Cardiac muscle cell (in vitro differentiated cells and primary cell): ENCODE results near the gene OR4D9. TPM values are rescaled to one million over a fixed set of nuclear protein-coding genes. Genes with fewer than 3 reads are reported as not detected.

ENCODE experiments used
- DNase-seq, 2 donors: peaks; one replicate each; pipeline versions ENCODE4 v3.0.0 to v3.0.0-alpha.2; 2010 to 2017; ENCODE audit warnings: low read depth in 1 of 2, low spot score in 1 of 2
- H3K27ac ChIP-seq: fragments of 200-600 bp; sonication (generic); 2 replicates; pipeline ENCODE4 v1.5.1; 2016
- H3K27me3 ChIP-seq: fragments of 200-600 bp; sonication (generic); 2 replicates; pipeline ENCODE4 v1.6.0; 2016; ENCODE audit warnings: control low read depth
- H3K36me3 ChIP-seq: fragments of 200-600 bp; sonication (generic); 2 replicates; pipeline ENCODE4 v1.5.1; 2016; ENCODE audit warnings: control low read depth
- H3K4me1 ChIP-seq: fragments of 200-600 bp; sonication (generic); 2 replicates; pipeline ENCODE4 v1.8.1; 2017; ENCODE audit warnings: low read depth, mild to moderate bottlenecking, mixed run types
- H3K4me3 ChIP-seq: fragments of 200-600 bp; sonication (generic); 2 replicates; pipeline ENCODE4 v1.5.1; 2016; ENCODE audit warnings: mild to moderate bottlenecking
- H3K9me3 ChIP-seq: fragments of 200-600 bp; sonication (generic); 2 replicates; pipeline ENCODE4 v1.5.1; 2017; ENCODE audit warnings: low read depth, mild to moderate bottlenecking, control low read depth
- polyA plus RNA-seq: library from polyadenylated mRNA; unstranded; fragments of >200 nt; fragmentation: Nextera tagmentation; extraction: Ambion mirVana; gene quantifications from 2 replicates; pipeline ENCODE4 v1.2.1, GENCODE V29; 2016
- total RNA-seq: library from RNA; depleted of rRNA; stranded (reverse); fragments of >200 nt; gene quantifications from 2 replicates; pipeline ENCODE4 v1.2.3, GENCODE V29; 2016
- TF ChIP-seq, protein P1 (sequence below): IDR thresholded peaks from 2 replicates; pipeline ENCODE4 v1.5.1; 2012; ENCODE audit warnings: low read depth, mild to moderate bottlenecking, low read length

Gene OR4D9
- total and polyA plus RNA-seq, 2 experiments from 2014 or later, result not detected

DNA sequence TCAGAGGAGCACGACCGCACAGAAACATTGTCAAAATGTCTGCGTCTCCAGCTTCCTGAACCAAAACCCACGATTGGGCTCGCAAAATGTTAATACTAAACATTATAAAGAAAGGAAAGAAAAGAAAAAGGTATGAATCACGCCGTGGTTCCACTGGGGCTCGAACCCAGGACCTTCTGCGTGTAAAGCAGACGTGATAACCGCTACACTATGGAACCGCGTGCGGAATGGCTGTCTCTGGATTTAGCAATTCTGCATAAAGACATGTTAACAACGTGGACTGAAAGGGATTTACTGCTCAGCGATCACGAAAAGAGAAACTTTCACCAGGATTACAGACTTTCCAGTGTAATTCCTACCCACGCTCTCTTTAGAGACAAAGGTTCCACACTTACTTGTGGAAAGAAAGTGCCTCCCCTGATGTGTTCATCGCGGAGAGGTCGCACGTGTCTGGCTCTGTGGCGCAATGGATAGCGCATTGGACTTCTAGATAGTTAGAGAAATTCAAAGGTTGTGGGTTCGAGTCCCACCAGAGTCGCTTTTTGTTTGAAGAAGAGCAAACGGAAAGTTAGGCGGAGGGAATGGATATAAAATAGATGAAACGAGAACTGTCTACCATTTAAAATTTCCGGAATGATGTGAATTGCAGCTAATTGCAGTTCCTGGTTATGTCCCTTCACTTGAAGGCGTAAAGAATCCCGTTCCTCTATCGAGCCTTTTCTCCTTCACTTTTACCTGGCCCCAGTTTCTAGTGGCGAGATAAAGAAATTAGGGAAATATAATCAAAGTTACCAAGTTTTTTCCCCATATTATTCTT lies 39.7 kb downstream of the OR4D9 start:
- TF ChIP-seq, protein P1, sequence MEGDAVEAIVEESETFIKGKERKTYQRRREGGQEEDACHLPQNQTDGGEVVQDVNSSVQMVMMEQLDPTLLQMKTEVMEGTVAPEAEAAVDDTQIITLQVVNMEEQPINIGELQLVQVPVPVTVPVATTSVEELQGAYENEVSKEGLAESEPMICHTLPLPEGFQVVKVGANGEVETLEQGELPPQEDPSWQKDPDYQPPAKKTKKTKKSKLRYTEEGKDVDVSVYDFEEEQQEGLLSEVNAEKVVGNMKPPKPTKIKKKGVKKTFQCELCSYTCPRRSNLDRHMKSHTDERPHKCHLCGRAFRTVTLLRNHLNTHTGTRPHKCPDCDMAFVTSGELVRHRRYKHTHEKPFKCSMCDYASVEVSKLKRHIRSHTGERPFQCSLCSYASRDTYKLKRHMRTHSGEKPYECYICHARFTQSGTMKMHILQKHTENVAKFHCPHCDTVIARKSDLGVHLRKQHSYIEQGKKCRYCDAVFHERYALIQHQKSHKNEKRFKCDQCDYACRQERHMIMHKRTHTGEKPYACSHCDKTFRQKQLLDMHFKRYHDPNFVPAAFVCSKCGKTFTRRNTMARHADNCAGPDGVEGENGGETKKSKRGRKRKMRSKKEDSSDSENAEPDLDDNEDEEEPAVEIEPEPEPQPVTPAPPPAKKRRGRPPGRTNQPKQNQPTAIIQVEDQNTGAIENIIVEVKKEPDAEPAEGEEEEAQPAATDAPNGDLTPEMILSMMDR, result no peak
- H3K36me3 ChIP-seq, result no peaks in the 10 kb centered on the region
- H3K9me3 ChIP-seq, result no peaks in the 10 kb centered on the region
- peak; percentile 84 to 91 for DNase-seq
- H3K27ac ChIP-seq, result peak overlapping the region; percentile 50
- H3K4me1 ChIP-seq, result peaks cover 8% of the 10 kb centered on the region
- no peaks in the 10 kb centered on the region for H3K27me3 ChIP-seq
- peak overlapping the region; percentile 55 for H3K4me3 ChIP-seq

DNA sequence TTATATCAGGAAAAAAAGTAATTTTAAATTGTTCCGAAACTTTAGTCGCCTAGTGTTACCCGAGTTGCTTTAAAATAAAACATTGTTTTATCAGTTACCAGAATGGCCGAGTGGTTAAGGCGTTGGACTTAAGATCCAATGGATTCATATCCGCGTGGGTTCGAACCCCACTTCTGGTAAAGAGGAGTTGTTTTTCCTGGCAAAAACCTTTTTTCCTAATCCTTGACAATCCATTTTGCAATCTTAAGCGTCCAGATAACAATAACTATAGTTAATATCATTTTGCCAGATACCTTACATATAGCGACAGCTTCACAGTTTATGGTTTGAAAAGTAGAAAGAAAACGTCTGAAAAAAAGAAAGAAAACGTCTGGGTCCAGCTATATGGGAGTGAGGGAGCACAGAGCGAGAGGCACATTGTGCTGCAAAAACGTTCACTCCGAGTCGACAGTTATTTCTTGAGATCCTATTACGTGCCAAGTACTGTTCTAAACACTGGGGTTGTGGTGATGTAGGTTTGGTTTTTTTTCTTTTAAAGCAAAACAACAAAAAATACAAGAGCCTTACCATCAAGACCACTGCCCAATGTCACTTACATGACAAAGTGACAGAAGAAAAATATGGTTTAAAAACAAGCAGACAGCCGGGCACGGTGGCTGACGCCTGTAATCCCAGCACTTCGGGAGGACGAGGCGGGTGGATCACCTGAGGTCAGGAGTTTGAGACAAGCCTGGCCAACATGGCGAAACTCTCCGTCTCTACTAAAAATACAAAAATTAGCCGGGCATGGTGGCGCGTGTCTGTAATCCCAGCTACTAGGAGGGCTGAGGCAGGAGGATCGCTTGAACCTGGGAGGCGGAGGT lies 40.6 kb downstream of the OR4D9 start:
- DNase-seq, result peak; percentile 39 to 89
- Histone ChIP-seq H3K27me3 (no peaks in the 10 kb centered on the region), H3K36me3 (no peaks in the 10 kb centered on the region), H3K4me3 (peak overlapping the region; percentile 55), H3K27ac (no peak overlapping the region), H3K4me1 (peaks cover 8% of the 10 kb centered on the region), H3K9me3 (no peaks in the 10 kb centered on the region)
- TF ChIP-seq, protein P1, result no peak

DNA sequence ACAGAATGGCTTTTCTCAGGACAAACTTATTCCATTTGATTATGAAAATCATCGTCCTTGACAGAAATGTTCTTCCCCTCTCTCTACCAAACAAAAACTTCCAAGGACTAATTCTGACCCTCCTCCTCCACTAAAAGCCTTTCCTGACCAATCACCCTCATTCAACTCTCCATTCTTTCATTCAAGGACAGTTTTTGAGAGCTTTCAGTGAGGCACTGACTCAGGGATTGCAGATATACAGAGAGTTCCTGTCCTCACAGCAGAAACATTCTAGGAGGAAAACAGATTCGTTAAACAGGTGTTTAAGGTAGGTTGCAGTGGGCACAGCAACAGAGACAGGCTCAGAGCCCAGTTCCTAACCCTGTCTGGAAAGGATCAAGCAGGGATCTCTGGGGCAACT lies 41.5 kb downstream of the OR4D9 start:
- Histone ChIP-seq H3K36me3 (no peaks in the 10 kb centered on the region), H3K9me3 (no peaks in the 10 kb centered on the region), H3K27ac (peak overlapping the region; percentile 39), H3K27me3 (no peaks in the 10 kb centered on the region), H3K4me1 (peaks cover 8% of the 10 kb centered on the region), H3K4me3 (no peak overlapping the region)
- TF ChIP-seq, protein P1, result no peak
- no peak for DNase-seq

DNA sequence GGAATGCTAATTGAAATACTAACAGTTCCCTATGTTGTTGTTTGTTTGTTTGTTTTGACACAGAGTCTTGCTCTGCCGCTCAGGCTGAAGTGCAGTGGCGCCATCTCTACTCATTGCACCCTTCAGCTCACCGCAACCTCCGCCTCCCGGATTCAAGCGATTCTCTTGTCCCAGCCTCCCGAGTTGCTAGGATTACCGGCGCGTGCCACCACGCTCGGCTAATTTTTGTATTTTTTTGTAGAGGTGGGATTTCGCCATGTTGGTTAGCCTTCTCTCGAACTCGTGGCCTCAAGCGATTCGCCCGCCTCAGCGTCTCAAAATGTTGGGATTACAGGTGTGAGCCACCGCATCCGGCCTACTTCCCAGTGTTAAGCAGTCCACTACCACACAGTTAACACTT lies 42.0 kb downstream of the OR4D9 start:
- TF ChIP-seq, protein P1, result no peak
- DNase-seq, result no peak
- peaks cover 8% of the 10 kb centered on the region for H3K4me1 ChIP-seq
- H3K4me3 ChIP-seq, result no peak overlapping the region
- no peaks in the 10 kb centered on the region for H3K9me3 ChIP-seq
- no peaks in the 10 kb centered on the region for H3K27me3 ChIP-seq
- H3K27ac ChIP-seq, result no peak overlapping the region
- no peaks in the 10 kb centered on the region for H3K36me3 ChIP-seq

- Histone ChIP-seq H3K27me3 (no peaks in the 10 kb centered on the region), H3K4me1 (no peaks in the 10 kb centered on the region), H3K36me3 (no peaks in the 10 kb centered on the region), H3K4me3 (peak overlapping the region; percentile 27), H3K27ac (no peak overlapping the region), H3K9me3 (no peaks in the 10 kb centered on the region)
- no peak for DNase-seq
- TF ChIP-seq, protein P1, result no peak
Measured at GRCh38 chr11:59555601-59556114, 44.3 kb downstream of the OR4D9 start.
